Mammary epithelial cell (primary cell): ENCODE results near the gene CLTB.

Source experiments
- EZH2 ChIP-seq: IDR thresholded peaks from 2 replicates; pipeline ENCODE4 v1.6.1; 2012; ENCODE audit warnings: low read length, inconsistent platforms, borderline replicate concordance
- TF ChIP-seq, protein P1 (sequence below), 2 donors: IDR thresholded peaks in 1 of 2; conservative IDR thresholded peaks in 1 of 2; 2 replicates each; pipeline ENCODE4 v1.5.1; 2011 to 2012; ENCODE audit warnings: inconsistent platforms in 2 of 2, low read length in 2 of 2, mild to moderate bottlenecking in 2 of 2, control low read depth in 1 of 2, low read depth in 1 of 2; ENCODE audit not compliant: insufficient read depth in 1 of 2; ENCODE audit errors: extremely low read depth in 1 of 2

DNA sequence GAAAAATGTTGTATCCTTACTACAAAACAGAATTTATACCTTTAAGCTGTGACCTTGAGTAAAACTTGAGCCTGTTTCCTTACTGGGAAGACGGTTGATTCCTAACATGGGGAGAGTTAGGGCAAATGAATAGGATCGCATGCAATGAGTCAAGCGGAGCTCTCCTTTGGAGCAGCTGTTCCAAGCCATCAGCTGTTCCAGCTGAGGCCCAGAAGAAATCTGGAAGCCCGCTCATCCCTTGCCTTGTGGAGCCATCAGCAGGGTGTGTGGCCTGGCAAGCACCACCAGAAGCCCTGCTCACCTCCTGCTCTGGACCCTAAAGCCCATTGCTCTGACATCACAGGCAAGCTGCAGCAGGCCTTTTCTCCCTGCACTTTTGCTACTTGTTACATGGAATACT, 62.8 kb downstream of the CLTB start:
- TF ChIP-seq, protein P1, sequence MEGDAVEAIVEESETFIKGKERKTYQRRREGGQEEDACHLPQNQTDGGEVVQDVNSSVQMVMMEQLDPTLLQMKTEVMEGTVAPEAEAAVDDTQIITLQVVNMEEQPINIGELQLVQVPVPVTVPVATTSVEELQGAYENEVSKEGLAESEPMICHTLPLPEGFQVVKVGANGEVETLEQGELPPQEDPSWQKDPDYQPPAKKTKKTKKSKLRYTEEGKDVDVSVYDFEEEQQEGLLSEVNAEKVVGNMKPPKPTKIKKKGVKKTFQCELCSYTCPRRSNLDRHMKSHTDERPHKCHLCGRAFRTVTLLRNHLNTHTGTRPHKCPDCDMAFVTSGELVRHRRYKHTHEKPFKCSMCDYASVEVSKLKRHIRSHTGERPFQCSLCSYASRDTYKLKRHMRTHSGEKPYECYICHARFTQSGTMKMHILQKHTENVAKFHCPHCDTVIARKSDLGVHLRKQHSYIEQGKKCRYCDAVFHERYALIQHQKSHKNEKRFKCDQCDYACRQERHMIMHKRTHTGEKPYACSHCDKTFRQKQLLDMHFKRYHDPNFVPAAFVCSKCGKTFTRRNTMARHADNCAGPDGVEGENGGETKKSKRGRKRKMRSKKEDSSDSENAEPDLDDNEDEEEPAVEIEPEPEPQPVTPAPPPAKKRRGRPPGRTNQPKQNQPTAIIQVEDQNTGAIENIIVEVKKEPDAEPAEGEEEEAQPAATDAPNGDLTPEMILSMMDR (conservative IDR thresholded peaks at IDR 0.05 in 1 of 2, IDR thresholded peaks at IDR 0.05 in 1 of 2; ENCODE audit: extremely low read depth in 1 of 2, insufficient read depth in 1 of 2, low read depth in 1 of 2, low read length in 2 of 2): no peak
- TF ChIP-seq EZH2: no peak
